ENCODE measurements around the gene TBC1D17. TPM values are rescaled to one million over a fixed set of nuclear protein-coding genes. Genes with fewer than 3 reads are reported as not detected.

The TBC1D17 gene
- polyA plus RNA-seq, 3 donors = 3.1 to 48.2 (median 4.5) TPM

DNA sequence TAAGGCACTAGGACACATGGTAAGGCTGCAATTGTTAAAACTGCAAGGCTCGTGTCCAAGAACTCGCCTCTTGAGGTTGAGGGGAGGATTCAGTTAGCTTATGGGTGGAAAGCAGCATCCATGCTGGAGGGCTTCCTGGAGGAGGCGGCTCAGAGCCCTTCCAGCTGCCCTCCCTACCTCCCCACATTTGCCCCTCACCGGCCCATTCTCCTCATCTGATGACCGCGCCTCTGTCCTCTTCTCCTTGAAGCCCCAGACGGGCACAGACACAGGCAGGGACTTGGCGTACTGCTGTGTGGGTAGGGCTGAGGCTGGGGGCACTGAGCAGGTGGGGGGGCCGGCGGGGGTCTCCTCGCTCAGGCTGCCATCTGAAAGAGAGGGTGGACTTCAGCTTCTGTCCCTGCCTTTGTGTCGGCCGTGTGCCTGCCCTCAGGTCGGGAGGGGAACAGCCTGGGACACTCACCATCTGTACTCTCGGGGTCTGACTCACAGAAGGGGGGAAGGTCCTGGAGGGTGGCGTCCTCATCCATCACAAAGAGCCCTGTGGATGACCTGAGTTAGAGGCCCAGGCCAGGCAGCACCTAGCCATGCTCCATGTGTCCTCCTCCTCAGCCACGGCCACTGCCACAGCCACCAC is 6.0 kb upstream of the TBC1D17 start:
- Mint-ChIP-seq H3K27me3 (ENCODE audit: low read depth in 3 of 3) (peaks cover 0 to 3% (median 0%) of the 10 kb centered on the region in 3 donors), H3K4me1 (peaks cover 41% of the 10 kb centered on the region), H3K27ac (peak overlapping the region in 1 of 7 donors; percentile 14), H3K4me3 (no peak overlapping the region), H3K36me3 (peaks cover 15 to 38% of the 10 kb centered on the region in 2 donors), H3K9me3 (no peaks in the 10 kb centered on the region)
- Histone ChIP-seq H3K4me2 (replicated peaks; ENCODE audit: extremely low read depth, low read length, poor library complexity, severe bottlenecking) (no peak overlapping the region), H3K9ac (ENCODE audit: insufficient read depth, low read length, poor library complexity, severe bottlenecking) (no peak overlapping the region), H2AFZ (ENCODE audit: insufficient read depth, low read depth, low read length, poor library complexity, severe bottlenecking) (no peak overlapping the region), H3K4me3 (replicated peaks in 1 of 3; ENCODE audit: low read depth in 2 of 3, low read length in 3 of 3) (no peak overlapping the region), H3K4me1 (ENCODE audit: control insufficient read depth in 1 of 2, insufficient read depth in 2 of 2, low read length in 2 of 2) (peaks cover 43 to 51% of the 10 kb centered on the region in 2 donors), H3K27ac (ENCODE audit: low read depth in 1 of 2, low read length in 2 of 2) (no peak overlapping the region), H4K20me1 (ENCODE audit: insufficient read depth, low read length) (peaks cover 10% of the 10 kb centered on the region), H3K79me2 (ENCODE audit: insufficient read depth, low read length) (peaks cover 34% of the 10 kb centered on the region), H3K27me3 (ENCODE audit: control insufficient read depth in 2 of 2, insufficient read depth in 2 of 2, low read length in 2 of 2) (no peaks in the 10 kb centered on the region), H3K36me3 (replicated peaks in 1 of 2; ENCODE audit: control insufficient read depth in 1 of 2, insufficient read depth in 2 of 2, low read length in 2 of 2) (no peaks in the 10 kb centered on the region), H3K9me3 (replicated peaks in 1 of 2; ENCODE audit: control insufficient read depth in 1 of 2, insufficient read depth in 1 of 2, low read length in 2 of 2) (no peaks in the 10 kb centered on the region)
- DNase-seq = no peak
- TF ChIP-seq, protein P1, sequence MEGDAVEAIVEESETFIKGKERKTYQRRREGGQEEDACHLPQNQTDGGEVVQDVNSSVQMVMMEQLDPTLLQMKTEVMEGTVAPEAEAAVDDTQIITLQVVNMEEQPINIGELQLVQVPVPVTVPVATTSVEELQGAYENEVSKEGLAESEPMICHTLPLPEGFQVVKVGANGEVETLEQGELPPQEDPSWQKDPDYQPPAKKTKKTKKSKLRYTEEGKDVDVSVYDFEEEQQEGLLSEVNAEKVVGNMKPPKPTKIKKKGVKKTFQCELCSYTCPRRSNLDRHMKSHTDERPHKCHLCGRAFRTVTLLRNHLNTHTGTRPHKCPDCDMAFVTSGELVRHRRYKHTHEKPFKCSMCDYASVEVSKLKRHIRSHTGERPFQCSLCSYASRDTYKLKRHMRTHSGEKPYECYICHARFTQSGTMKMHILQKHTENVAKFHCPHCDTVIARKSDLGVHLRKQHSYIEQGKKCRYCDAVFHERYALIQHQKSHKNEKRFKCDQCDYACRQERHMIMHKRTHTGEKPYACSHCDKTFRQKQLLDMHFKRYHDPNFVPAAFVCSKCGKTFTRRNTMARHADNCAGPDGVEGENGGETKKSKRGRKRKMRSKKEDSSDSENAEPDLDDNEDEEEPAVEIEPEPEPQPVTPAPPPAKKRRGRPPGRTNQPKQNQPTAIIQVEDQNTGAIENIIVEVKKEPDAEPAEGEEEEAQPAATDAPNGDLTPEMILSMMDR (IDR thresholded peaks at IDR 0.05) = no peak
- intact Hi-C loops (cut with micrococcal nuclease) = no loop called here
- WGBS (ENCODE audit: insufficient coverage) = 70% methylated on average over 5 of the region's 17 CpGs

DNA sequence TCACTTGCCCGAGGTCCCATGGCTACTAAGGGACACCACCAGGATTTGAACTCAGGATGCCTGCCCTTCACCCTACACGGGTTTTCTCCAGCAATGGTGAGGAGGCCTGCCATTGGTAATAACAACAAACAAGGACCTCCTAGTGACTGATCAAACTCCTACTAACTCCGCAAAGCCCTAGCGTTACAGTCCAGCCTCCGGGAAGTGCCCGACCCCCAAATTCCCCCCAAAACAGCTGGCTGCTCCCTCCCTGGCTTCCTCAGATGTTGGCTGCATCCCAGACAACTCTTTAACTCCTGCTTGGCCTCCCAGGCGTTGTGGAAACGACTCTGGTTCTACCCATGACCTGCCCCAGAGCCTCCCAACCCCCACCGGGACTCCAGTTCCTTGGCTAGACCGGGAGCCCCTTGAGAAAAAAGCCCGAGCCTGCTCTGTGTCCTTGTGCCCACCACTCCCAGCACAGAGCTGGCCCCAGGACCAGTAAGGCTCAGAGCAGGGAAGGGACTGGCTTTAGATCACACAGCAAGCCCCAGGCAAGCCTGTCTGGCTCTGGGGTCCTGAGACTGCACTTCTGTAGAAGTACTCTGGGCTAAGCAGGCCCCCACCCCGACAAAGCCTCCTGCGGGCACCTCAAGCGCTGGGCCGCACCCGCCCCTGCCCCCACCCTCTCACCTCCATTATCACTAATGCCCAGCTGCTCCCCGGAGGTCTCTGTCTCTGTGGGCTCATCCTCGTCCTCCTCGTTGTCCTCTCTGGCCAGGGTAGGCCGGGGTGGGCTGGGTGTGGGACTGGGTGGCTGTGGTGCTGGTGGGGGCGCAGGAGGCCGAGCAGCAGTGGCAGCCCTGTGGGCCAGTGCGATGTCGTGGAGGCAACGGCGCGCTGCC is 5.0 kb upstream of the TBC1D17 start:
- Histone ChIP-seq H3K4me1 (ENCODE audit: control insufficient read depth in 1 of 2, insufficient read depth in 2 of 2, low read length in 2 of 2) (peaks cover 38 to 43% of the 10 kb centered on the region in 2 donors), H4K20me1 (ENCODE audit: insufficient read depth, low read length) (peaks cover 4% of the 10 kb centered on the region), H3K27ac (ENCODE audit: low read depth in 1 of 2, low read length in 2 of 2) (no peak overlapping the region), H3K79me2 (ENCODE audit: insufficient read depth, low read length) (peaks cover 28% of the 10 kb centered on the region), H3K9me3 (replicated peaks in 1 of 2; ENCODE audit: control insufficient read depth in 1 of 2, insufficient read depth in 1 of 2, low read length in 2 of 2) (no peaks in the 10 kb centered on the region), H3K9ac (ENCODE audit: insufficient read depth, low read length, poor library complexity, severe bottlenecking) (no peak overlapping the region), H3K36me3 (replicated peaks in 1 of 2; ENCODE audit: control insufficient read depth in 1 of 2, insufficient read depth in 2 of 2, low read length in 2 of 2) (no peaks in the 10 kb centered on the region), H3K4me2 (replicated peaks; ENCODE audit: extremely low read depth, low read length, poor library complexity, severe bottlenecking) (no peak overlapping the region), H2AFZ (ENCODE audit: insufficient read depth, low read depth, low read length, poor library complexity, severe bottlenecking) (no peak overlapping the region), H3K4me3 (replicated peaks in 1 of 3; ENCODE audit: low read depth in 2 of 3, low read length in 3 of 3) (no peak overlapping the region), H3K27me3 (ENCODE audit: control insufficient read depth in 2 of 2, insufficient read depth in 2 of 2, low read length in 2 of 2) (no peaks in the 10 kb centered on the region)
- 98% methylated on average over 15 of the region's 27 CpGs for WGBS (ENCODE audit: insufficient coverage)
- peak overlapping the region in 1 of 7 donors; percentile 47 for H3K27ac Mint-ChIP-seq
- peaks cover 15 to 38% of the 10 kb centered on the region in 2 donors for H3K36me3 Mint-ChIP-seq
- TF ChIP-seq, protein P1 (IDR thresholded peaks at IDR 0.05) = no peak
- intact Hi-C loops (cut with micrococcal nuclease) = no loop called here
- DNase-seq = no peak
- H3K9me3 Mint-ChIP-seq = no peaks in the 10 kb centered on the region
- peaks cover 0 to 3% (median 0%) of the 10 kb centered on the region in 3 donors for H3K27me3 Mint-ChIP-seq (ENCODE audit: low read depth in 3 of 3)
- no peak overlapping the region for H3K4me3 Mint-ChIP-seq
- peaks cover 36% of the 10 kb centered on the region for H3K4me1 Mint-ChIP-seq
